GM18499 (cell line): ENCODE data around the gene PTPDC1.

Source experiments
- ATAC-seq: cut with Tn5 transposase; IDR thresholded peaks from one replicate; pipeline ENCODE4 v1.9.1; 2021; ENCODE audit warnings: moderate number of reproducible peaks; ENCODE audit not compliant: insufficient read depth, unreplicated experiment

Gene PTPDC1

GRCh38 chr9:94139672-94140417 is 55.6 kb downstream of the PTPDC1 start:
- ATAC-seq = no peak

GRCh38 chr9:94140418-94140780 is 56.1 kb downstream of the PTPDC1 start:
- ATAC-seq = no peak

GRCh38 chr9:94140791-94141790 is 56.8 kb downstream of the PTPDC1 start:
- ATAC-seq = no peak

- no peak for ATAC-seq
Observed at GRCh38 chr9:94142353-94142752, 58.1 kb downstream of the PTPDC1 start.

GRCh38 chr9:94144394-94144793 is 60.1 kb downstream of the PTPDC1 start:
- ATAC-seq = no peak

GRCh38 chr9:94145640-94146039 is 61.4 kb downstream of the PTPDC1 start:
- ATAC-seq = no peak

GRCh38 chr9:94147776-94148175 is 63.5 kb downstream of the PTPDC1 start:
- no peak for ATAC-seq

GRCh38 chr9:94148419-94148818 is 64.2 kb downstream of the PTPDC1 start:
- ATAC-seq = no peak

GRCh38 chr9:94149696-94150095 is 65.4 kb downstream of the PTPDC1 start:
- ATAC-seq = no peak

- ATAC-seq = no peak
Observed at GRCh38 chr9:94150279-94150828, 66.1 kb downstream of the PTPDC1 start.

- no peak for ATAC-seq
Observed at GRCh38 chr9:94150890-94151650, 66.8 kb downstream of the PTPDC1 start.

GRCh38 chr9:94153905-94154304 is 69.6 kb downstream of the PTPDC1 start:
- no peak for ATAC-seq

- no peak for ATAC-seq
Observed at GRCh38 chr9:94156348-94157049, 72.2 kb downstream of the PTPDC1 start.

GRCh38 chr9:94157050-94157801 is 73.0 kb downstream of the PTPDC1 start:
- no peak for ATAC-seq
